Measurements from ENCODE around the gene USHBP1.

The USHBP1 gene

DNA sequence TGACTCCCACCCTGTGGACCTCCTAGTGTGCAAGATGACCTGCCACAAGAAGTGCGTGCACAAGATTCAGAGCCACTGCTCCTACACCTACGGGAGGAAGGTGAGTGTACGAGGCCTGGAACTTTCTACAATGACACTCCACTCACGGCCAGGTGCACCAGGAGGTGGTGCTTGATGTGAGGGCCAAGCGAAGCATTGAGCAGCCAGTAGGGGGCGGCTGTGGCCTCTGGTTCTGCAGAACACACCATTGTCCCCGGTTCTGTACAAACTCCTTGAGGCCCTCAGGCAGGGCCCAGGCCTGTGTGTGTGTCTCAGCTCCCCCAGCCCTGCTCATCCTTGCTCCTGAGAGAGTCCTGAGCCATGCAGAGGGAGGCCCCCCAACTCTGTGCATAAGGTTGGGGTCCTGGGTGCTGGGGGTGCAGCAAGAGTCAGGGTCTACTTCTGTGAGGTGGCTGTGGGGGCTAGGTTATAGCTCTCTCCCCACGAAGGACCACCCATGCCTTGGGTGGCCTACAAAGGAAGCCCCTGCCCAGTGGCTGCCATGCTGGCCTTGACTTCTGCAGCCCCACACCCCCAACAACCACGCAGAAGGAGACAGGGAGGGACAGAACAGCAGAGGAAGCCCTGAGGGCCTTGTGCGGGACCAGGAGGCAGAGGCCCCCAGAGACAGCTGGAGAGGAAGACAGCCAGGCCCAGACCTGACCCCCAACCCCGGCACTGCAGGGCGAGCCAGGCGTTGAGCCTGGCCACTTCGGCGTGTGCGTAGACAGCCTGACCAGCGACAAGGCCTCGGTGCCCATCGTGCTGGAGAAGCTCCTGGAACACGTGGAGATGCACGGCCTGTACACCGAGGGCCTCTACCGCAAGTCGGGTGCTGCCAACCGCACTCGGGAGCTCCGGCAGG, 59.1 kb downstream of the USHBP1 start:
- no peak for TF ChIP-seq EZH2 (IDR thresholded peaks at IDR 0.05; ENCODE audit: borderline replicate concordance, low read length)
- TF ChIP-seq, protein P1, sequence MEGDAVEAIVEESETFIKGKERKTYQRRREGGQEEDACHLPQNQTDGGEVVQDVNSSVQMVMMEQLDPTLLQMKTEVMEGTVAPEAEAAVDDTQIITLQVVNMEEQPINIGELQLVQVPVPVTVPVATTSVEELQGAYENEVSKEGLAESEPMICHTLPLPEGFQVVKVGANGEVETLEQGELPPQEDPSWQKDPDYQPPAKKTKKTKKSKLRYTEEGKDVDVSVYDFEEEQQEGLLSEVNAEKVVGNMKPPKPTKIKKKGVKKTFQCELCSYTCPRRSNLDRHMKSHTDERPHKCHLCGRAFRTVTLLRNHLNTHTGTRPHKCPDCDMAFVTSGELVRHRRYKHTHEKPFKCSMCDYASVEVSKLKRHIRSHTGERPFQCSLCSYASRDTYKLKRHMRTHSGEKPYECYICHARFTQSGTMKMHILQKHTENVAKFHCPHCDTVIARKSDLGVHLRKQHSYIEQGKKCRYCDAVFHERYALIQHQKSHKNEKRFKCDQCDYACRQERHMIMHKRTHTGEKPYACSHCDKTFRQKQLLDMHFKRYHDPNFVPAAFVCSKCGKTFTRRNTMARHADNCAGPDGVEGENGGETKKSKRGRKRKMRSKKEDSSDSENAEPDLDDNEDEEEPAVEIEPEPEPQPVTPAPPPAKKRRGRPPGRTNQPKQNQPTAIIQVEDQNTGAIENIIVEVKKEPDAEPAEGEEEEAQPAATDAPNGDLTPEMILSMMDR (IDR thresholded peaks at IDR 0.05; ENCODE audit: low read length) = peak; percentile 80
- H3K9me2 ChIP-seq (ENCODE audit: low read depth, low read length) = no peaks in the 10 kb centered on the region
- no peak overlapping the region for H2AFZ ChIP-seq (ENCODE audit: low read length)
- no peaks in the 10 kb centered on the region for H3K27me3 ChIP-seq (ENCODE audit: insufficient read depth, low read length)
- no peak overlapping the region for H3K4me2 ChIP-seq (ENCODE audit: low read length)
- no peak overlapping the region for H3K27ac ChIP-seq (ENCODE audit: low read depth, low read length, poor library complexity, severe bottlenecking)
- no peaks in the 10 kb centered on the region for H3F3A ChIP-seq (ENCODE audit: insufficient read depth, low read length)
- H3K9ac ChIP-seq (ENCODE audit: low read length) = no peak overlapping the region
- H3K4me3 ChIP-seq (ENCODE audit: low read depth, low read length, poor library complexity, severe bottlenecking) = no peak overlapping the region
- peaks cover 3% of the 10 kb centered on the region for H3K4me1 ChIP-seq (ENCODE audit: insufficient read depth, low read length, severe bottlenecking)
- H3K36me3 ChIP-seq (ENCODE audit: insufficient read depth, low read length) = peaks cover 74% of the 10 kb centered on the region
- H3K79me2 ChIP-seq (ENCODE audit: insufficient read depth, low read length) = no peaks in the 10 kb centered on the region
- H4K20me1 ChIP-seq (ENCODE audit: insufficient read depth, low read length) = no peaks in the 10 kb centered on the region
- no peaks in the 10 kb centered on the region for H3K9me3 ChIP-seq (ENCODE audit: low read length)

GRCh38 chr19:17202713-17203112, 61.8 kb downstream of the USHBP1 start:
- H3K36me3 ChIP-seq (ENCODE audit: insufficient read depth, low read length) = peaks cover 82% of the 10 kb centered on the region
- H3K27me3 ChIP-seq (ENCODE audit: insufficient read depth, low read length) = no peaks in the 10 kb centered on the region
- H3K9me3 ChIP-seq (ENCODE audit: low read length) = no peaks in the 10 kb centered on the region
- no peak overlapping the region for H3K27ac ChIP-seq (ENCODE audit: low read depth, low read length, poor library complexity, severe bottlenecking)
- H3K4me2 ChIP-seq (ENCODE audit: low read length) = no peak overlapping the region
- no peak overlapping the region for H3K4me3 ChIP-seq (ENCODE audit: low read depth, low read length, poor library complexity, severe bottlenecking)
- H3K4me1 ChIP-seq (ENCODE audit: insufficient read depth, low read length, severe bottlenecking) = no peaks in the 10 kb centered on the region
- no peaks in the 10 kb centered on the region for H3F3A ChIP-seq (ENCODE audit: insufficient read depth, low read length)
- no peaks in the 10 kb centered on the region for H4K20me1 ChIP-seq (ENCODE audit: insufficient read depth, low read length)
- no peak overlapping the region for H3K9ac ChIP-seq (ENCODE audit: low read length)
- TF ChIP-seq EZH2 (IDR thresholded peaks at IDR 0.05; ENCODE audit: borderline replicate concordance, low read length) = no peak
- TF ChIP-seq, protein P1 (IDR thresholded peaks at IDR 0.05; ENCODE audit: low read length) = no peak
- H3K79me2 ChIP-seq (ENCODE audit: insufficient read depth, low read length) = no peaks in the 10 kb centered on the region
- no peaks in the 10 kb centered on the region for H3K9me2 ChIP-seq (ENCODE audit: low read depth, low read length)
- no peak overlapping the region for H2AFZ ChIP-seq (ENCODE audit: low read length)

- no peak overlapping the region for H3K4me2 ChIP-seq (ENCODE audit: low read length)
- no peak overlapping the region for H3K9ac ChIP-seq (ENCODE audit: low read length)
- H2AFZ ChIP-seq (ENCODE audit: low read length) = no peak overlapping the region
- no peaks in the 10 kb centered on the region for H4K20me1 ChIP-seq (ENCODE audit: insufficient read depth, low read length)
- no peaks in the 10 kb centered on the region for H3K79me2 ChIP-seq (ENCODE audit: insufficient read depth, low read length)
- no peaks in the 10 kb centered on the region for H3K4me1 ChIP-seq (ENCODE audit: insufficient read depth, low read length, severe bottlenecking)
- H3K9me2 ChIP-seq (ENCODE audit: low read depth, low read length) = no peaks in the 10 kb centered on the region
- no peak overlapping the region for H3K4me3 ChIP-seq (ENCODE audit: low read depth, low read length, poor library complexity, severe bottlenecking)
- TF ChIP-seq, protein P1 (IDR thresholded peaks at IDR 0.05; ENCODE audit: low read length) = no peak
- no peak for TF ChIP-seq EZH2 (IDR thresholded peaks at IDR 0.05; ENCODE audit: borderline replicate concordance, low read length)
- H3K36me3 ChIP-seq (ENCODE audit: insufficient read depth, low read length) = peaks cover 86% of the 10 kb centered on the region
- H3K27ac ChIP-seq (ENCODE audit: low read depth, low read length, poor library complexity, severe bottlenecking) = no peak overlapping the region
- H3K27me3 ChIP-seq (ENCODE audit: insufficient read depth, low read length) = no peaks in the 10 kb centered on the region
- H3F3A ChIP-seq (ENCODE audit: insufficient read depth, low read length) = no peaks in the 10 kb centered on the region
- H3K9me3 ChIP-seq (ENCODE audit: low read length) = no peaks in the 10 kb centered on the region
These were observed 62.3 kb downstream of the USHBP1 start for GRCh38 chr19:17202249-17202648.

All from OCI-LY1 (cell line).